Measurements from ENCODE around the gene XAB2. TPM values are rescaled to one million over a fixed set of nuclear protein-coding genes. Genes with fewer than 3 reads are reported as not detected.
"Not testable (repeated sequence)": the region's sequence is repeated elsewhere in the genome, so short reads cannot be mapped to it uniquely, and the experiment has no call there.

The XAB2 gene
- total and polyA plus RNA-seq, 2 donors: 18.1 to 47.7 TPM

DNA sequence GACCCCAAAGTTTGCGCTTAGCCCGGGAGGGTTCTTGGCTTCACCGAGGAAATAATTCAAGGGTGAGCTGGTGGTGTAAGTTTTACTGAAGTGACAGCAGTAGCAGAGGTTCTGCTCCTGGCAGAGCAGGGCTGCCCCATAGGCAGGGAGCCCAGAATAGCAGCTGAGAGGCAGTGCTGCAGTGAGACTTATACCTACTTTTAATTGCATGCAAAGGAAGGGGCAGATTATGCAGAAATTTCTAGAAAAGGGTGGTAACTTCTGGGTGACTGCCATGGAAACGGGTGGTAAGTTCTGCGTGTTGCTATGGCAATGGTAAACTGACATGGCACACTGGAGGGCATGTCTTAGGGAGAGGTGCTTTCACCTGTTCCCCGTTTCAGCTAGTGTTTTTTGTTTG lies 51.2 kb downstream of the XAB2 start:
- WGBS: 64% methylated on average over 6 of the region's 6 CpGs
- no peak for DNase-seq (ENCODE audit: extremely low spot score)
- H3K27ac ChIP-seq (ENCODE audit: low read depth): no peak overlapping the region
- no peak overlapping the region for H3K4me3 ChIP-seq (ENCODE audit: low read depth, low read length)
- H3K36me3 ChIP-seq (ENCODE audit: insufficient read depth): no peaks in the 10 kb centered on the region
- no peaks in the 10 kb centered on the region for H3K4me1 ChIP-seq (ENCODE audit: insufficient read depth)

DNA sequence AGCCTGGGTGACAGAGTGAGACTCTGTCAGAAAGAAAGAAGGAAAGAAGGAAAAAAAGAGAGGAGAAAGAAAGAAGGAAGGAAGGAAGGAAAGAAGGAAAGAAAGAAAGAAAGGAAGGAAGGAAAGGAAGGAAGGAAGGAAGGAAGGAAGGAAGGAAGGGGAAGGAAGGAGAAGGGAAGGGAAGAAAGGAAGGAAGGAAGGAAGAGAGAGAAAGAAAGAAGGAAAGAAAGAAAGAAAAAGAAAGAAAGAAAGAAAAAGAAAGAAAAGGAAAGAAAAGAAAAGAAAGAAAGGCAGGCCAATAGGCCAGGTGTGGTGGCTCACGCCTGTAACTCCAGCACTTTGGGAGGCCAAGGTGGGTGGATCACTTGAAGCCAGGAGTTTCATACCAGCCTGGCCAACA lies 51.9 kb downstream of the XAB2 start:
- not testable (repeated sequence) for H3K27ac ChIP-seq (ENCODE audit: low read depth); H3K4me3 ChIP-seq (ENCODE audit: low read depth, low read length); H3K36me3 ChIP-seq (ENCODE audit: insufficient read depth); DNase-seq (ENCODE audit: extremely low spot score); H3K4me1 ChIP-seq (ENCODE audit: insufficient read depth)
- 95% methylated on average over 1 of the region's 1 CpG for WGBS

DNA sequence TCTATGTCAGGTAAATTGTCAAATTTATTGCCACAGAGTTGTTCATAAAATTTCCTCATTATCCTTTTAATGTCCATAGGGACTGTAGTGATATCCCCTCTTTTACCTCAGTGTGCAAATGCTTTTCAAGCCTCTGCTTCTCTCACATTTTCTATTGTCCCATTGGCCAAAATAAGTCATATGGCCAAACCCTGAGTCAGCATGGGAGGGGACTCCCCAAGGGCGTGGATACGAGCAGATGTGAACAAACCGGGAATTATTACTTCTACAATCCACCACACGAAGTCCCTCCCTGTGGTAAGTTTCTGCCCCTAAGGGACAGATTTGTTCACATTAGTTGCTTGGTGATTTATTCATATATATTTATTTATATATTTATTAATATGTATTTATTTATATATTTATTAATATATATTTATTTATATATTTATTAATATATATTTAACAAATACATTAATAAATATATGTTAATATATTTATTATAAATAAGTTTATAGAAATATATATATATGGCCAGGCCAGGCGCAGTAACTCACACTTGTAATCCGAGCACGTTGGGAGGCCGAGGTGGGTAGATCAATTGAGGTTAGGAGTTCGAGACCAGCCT lies 53.8 kb downstream of the XAB2 start:
- no peaks in the 10 kb centered on the region for H3K4me1 ChIP-seq (ENCODE audit: insufficient read depth)
- no peak overlapping the region for H3K4me3 ChIP-seq (ENCODE audit: low read depth, low read length)
- 78% methylated on average over 9 of the region's 9 CpGs for WGBS
- DNase-seq (ENCODE audit: extremely low spot score): no peak
- no peak overlapping the region for H3K27ac ChIP-seq (ENCODE audit: low read depth)
- H3K36me3 ChIP-seq (ENCODE audit: insufficient read depth): no peaks in the 10 kb centered on the region

DNA sequence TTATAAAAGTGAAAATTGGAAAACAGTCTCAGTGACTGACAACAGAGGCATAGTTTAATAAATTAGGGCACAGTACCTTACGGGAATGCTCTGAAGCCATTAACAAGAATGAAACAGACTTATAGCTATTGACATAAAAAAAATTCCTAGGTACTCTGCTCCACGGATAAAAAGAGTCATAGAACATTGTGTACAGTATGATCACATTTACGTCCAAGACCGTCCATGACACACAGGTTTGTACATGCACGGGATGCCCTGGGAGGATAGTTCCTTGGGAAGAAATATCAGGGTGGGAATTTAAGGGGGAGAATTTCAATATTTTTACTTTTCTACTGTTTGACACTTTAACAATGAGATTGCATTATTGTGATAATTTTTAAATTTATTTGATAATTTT lies 58.6 kb downstream of the XAB2 start:
- WGBS: 79% methylated on average over 5 of the region's 5 CpGs

More for the DNA sequence above, 58.6 kb downstream of the XAB2 start:
- Histone ChIP-seq H3K27ac (ENCODE audit: low read depth) (no peak overlapping the region), H3K36me3 (ENCODE audit: insufficient read depth) (no peaks in the 10 kb centered on the region), H3K4me1 (ENCODE audit: insufficient read depth) (no peaks in the 10 kb centered on the region), H3K4me3 (ENCODE audit: low read depth, low read length) (no peak overlapping the region)
- no peak for DNase-seq (ENCODE audit: extremely low spot score)

Small RNAs within 50 kb of the gene (small RNA-seq; reads per million reads assigned to genes)
- gene MIR6792: not detected

Other genes starting within 250 kb of the XAB2 start
- 1.6 TPM for gene PEX11G, start 140.5 kb downstream of the XAB2 start, total RNA-seq
- 5.2 TPM for gene PEX11G, start 140.5 kb downstream of the XAB2 start, polyA plus RNA-seq
- 19.0 TPM for gene ZNF358, start 113.4 kb downstream of the XAB2 start, total RNA-seq
- gene ZNF358, start 113.4 kb downstream of the XAB2 start, polyA plus RNA-seq: 115 TPM
- gene MCOLN1, start 106.9 kb downstream of the XAB2 start, total RNA-seq: 6.9 TPM
- gene MCOLN1, start 106.9 kb downstream of the XAB2 start, polyA plus RNA-seq: 35.5 TPM
- 25.2 TPM for gene PNPLA6, start 93.8 kb downstream of the XAB2 start, total RNA-seq
- 54.1 TPM for gene PNPLA6, start 93.8 kb downstream of the XAB2 start, polyA plus RNA-seq
- 0.90 TPM for gene CAMSAP3, start 33.7 kb downstream of the XAB2 start, total RNA-seq
- gene CAMSAP3, start 33.7 kb downstream of the XAB2 start, polyA plus RNA-seq: 2.0 TPM
- gene PET100, start 248 bp upstream of the XAB2 start, total RNA-seq: 17.5 TPM
- gene PET100, start 248 bp upstream of the XAB2 start, polyA plus RNA-seq: 61.8 TPM
- gene PCP2, start 4.2 kb upstream of the XAB2 start, total RNA-seq: not detected
- gene PCP2, start 4.2 kb upstream of the XAB2 start, polyA plus RNA-seq: 0.19 TPM
- 9.9 TPM for gene STXBP2, start 7.6 kb upstream of the XAB2 start, total RNA-seq
- 25.3 TPM for gene STXBP2, start 7.6 kb upstream of the XAB2 start, polyA plus RNA-seq
- gene RETN, start 39.5 kb upstream of the XAB2 start, total RNA-seq: 2.3 TPM
- 17.8 TPM for gene RETN, start 39.5 kb upstream of the XAB2 start, polyA plus RNA-seq
- gene MCEMP1, start 47.5 kb upstream of the XAB2 start, total RNA-seq: 0.26 TPM
- 1.1 TPM for gene MCEMP1, start 47.5 kb upstream of the XAB2 start, polyA plus RNA-seq
- 21.6 TPM for gene TRAPPC5, start 51.3 kb upstream of the XAB2 start, total RNA-seq
- 112 TPM for gene TRAPPC5, start 51.3 kb upstream of the XAB2 start, polyA plus RNA-seq
- gene FCER2, start 72.6 kb upstream of the XAB2 start, total RNA-seq: 0.21 TPM
- 0.90 TPM for gene FCER2, start 72.6 kb upstream of the XAB2 start, polyA plus RNA-seq
- 0.48 TPM for gene CLEC4G, start 102.6 kb upstream of the XAB2 start, total RNA-seq
- gene CLEC4G, start 102.6 kb upstream of the XAB2 start, polyA plus RNA-seq: 1.1 TPM
- 6.2 TPM for gene CD209, start 118.0 kb upstream of the XAB2 start, total RNA-seq
- gene CD209, start 118.0 kb upstream of the XAB2 start, polyA plus RNA-seq: 5.3 TPM
- gene CLEC4M, start 133.7 kb upstream of the XAB2 start, total RNA-seq: not detected
- not detected for gene CLEC4M, start 133.7 kb upstream of the XAB2 start, polyA plus RNA-seq
- gene EVI5L, start 200.7 kb upstream of the XAB2 start, total RNA-seq: 7.8 TPM
- gene EVI5L, start 200.7 kb upstream of the XAB2 start, polyA plus RNA-seq: 21.1 TPM
- gene PRR36, start 244.8 kb upstream of the XAB2 start, total RNA-seq: 0.11 TPM
- gene PRR36, start 244.8 kb upstream of the XAB2 start, polyA plus RNA-seq: 0.10 TPM

Measured in urinary bladder (tissue), 4 donors.